Brain pericyte (primary cell): Measurements from ENCODE around the gene DIRAS3.
"Not testable (repeated sequence)": the region's sequence is repeated elsewhere in the genome, so short reads cannot be mapped to it uniquely, and the experiment has no call there.

ENCODE experiments used
- DNase-seq: peaks from one replicate; pipeline ENCODE4 v3.0.0-alpha.2; 2012; ENCODE audit warnings: low read depth, low spot score

DIRAS3 gene, protein sequence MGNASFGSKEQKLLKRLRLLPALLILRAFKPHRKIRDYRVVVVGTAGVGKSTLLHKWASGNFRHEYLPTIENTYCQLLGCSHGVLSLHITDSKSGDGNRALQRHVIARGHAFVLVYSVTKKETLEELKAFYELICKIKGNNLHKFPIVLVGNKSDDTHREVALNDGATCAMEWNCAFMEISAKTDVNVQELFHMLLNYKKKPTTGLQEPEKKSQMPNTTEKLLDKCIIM

DNA sequence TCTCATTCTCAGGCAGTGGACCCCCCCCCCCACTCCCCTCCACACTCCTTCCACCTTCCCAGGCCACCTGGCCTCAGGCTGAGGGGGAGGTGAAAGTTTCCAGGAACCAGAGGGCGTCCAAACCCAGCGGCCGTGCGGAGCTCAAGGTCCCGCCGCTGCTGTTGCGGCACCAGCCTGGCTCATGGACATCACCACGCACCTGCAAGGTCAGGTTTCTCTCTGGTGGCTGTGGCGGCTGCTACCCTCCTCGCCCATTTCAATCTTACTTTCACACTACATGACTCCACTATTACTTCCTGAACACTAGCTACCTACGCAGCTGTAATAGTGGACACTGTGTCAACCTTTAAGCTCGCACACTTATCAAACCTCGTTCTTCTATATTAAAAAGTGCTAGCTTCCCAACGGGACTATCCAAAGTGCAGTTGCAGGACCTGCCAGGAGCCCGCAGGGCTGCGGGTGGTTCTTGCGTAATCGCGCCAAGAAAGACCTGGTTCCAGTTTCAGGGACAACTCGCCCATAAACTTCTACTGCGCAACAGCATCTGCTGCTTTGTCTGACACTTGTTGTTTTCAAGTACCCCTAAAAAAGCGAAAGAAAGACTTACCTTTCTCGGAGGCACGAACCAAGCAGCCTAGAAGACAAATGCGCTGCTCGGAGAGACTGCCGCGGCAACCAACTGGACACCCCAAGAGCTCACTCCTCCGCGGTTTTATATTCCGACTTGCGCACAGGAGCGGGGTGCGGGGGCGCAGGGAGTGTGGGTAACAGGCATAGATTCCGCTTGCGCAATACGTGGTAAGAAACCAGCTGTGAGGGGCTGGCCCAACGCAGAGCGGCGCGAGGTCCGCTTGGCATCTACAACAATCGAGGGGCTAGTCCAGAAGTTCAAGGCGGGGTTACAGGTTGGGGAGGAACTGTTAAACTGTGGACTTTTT, at the start of gene DIRAS3:
TSS of gene DIRAS3 (minus strand) at position 687 of the 938 bp plus-strand sequence. CDS start 3,330 bp downstream, outside the sequence.
- DNase-seq, result no peak

DNA sequence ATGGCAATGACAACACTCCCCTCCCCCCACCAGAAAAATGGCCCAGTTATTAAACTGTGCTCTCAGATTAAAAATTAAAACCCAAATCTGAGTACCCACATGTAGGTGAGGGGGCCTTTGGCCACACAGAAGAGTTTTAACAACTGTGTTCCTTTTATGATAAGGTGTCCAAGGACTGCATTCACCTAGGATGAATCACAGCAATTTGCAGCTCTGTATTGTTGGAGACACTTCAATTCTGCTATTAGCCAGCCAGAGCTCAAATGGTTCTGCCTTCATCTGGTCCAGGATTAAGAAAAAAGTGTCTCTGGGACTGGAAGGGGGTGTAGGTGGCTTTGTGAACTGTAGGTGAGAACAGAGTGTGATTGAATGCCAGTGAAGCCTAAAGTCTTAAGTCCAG, 43.3 kb upstream of the DIRAS3 start:
- no peak for DNase-seq

DNA sequence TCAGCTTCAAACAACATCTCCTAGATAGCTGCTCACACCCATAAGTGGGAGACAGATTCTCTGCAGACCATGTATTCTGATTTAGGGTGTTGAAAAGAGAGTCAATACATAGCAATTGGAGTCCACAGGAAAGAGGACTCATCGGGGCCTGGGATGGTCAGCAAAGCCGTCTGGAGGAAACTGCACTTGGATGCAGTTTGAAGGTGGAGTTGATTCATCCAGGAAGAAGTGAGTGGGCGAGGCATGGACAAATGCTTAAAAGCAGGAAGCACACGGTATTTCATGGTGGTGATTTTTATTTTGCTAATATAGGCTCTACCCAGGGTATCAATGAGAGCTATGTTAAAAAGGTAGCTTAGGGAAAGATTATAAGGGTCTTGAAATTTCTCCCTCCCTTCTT, 36.8 kb upstream of the DIRAS3 start:
- DNase-seq, result no peak

DNA sequence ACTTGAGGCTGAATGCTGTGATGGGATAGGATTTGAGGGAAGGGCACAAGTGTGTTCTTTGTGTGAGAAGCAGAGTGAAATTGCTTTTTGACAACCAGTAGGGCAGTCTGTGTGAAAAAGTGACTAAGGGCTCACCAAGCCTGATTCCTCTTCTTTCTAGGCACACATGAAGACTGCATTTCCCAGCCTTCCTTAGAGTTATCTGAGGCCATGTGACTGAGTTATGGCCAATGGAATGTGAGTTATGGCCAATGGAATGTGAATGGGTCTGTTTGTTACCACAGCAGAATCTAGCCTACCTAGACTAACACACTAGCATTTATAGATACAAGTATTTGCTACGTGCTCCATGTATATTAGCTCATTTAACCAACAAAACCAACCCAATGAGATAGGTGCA, 35.3 kb upstream of the DIRAS3 start:
- no peak for DNase-seq

DNA sequence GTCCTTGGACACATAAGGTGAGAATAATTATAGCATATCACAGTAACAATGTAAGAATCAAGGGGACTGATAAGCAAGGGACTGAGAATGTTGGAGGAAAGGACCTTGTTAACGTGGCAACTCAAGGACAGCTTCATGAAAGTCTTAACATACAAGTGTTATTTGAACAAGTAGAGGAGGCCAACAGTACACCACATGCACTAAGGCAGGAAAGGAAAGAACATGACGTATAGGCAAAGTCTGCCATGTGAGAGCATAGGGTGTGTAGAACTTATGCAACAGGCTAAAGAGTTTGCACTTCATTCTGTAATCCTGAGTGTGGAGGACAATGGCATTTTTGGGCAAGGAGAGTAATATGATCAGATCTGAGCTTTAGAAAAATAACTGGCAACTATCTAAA, 33.3 kb upstream of the DIRAS3 start:
- no peak for DNase-seq

DNA sequence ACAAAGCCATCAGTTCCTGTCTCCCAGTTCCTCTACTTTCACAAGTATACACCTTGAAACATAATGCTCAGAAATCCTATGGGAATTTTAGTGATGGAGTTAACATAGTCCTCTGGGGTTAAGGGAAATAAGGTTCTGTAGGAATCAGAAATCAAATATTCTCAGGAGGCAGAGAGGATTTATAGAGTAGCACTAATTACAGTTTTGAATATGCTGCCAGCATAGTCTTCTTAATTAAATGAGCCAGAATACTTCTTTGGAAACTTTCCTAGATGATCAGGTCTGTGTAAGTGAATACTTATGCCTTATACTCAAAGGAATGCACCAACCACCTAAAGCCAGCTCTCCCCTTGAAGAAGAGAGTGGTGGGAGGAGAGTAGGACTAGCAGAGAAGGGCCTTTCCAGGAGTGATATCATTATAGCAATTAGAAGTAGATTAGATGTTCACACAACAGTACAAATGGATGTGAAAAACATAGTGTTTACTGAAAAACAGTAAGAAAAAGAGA, 31.4 kb upstream of the DIRAS3 start:
- no peak for DNase-seq

DNA sequence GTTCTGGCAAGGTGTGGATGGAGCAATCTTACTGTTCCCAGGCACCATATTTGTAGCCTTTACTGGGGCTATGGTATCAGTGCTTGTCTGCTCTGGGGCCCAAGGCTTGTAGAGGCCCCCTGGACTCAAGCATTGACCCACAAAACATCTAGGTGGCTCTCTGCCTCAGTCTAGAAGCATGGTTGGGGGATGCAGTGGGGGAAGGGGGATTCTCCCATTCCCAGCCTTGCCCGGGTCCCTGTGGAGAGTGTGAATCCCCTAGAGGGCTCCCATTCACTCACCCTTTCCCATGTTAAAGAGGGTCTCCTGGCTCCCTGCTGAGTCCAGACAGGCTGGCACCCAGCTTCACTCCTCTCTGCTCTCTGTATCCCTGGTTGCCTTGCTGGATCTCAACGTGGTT, 28.2 kb upstream of the DIRAS3 start:
- no peak for DNase-seq

DNA sequence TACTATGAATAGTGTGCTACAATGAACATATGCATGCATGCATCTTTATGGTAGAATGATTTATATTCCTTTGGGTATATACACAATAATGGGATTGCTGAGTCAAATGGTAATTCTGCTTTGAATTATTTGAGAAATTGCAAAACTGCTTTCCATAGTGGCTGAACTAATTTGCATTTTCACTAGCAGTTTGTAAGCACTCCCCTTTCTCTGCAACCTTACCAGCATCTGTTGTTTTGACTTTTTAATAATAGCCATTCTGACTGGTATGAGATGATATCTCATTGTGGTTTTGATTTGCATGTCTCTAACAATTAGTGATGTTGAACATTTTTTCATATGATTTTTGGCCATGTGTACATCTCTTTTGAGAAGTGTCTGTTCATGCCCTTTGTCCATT, 24.0 kb upstream of the DIRAS3 start:
- DNase-seq, result no peak

DNA sequence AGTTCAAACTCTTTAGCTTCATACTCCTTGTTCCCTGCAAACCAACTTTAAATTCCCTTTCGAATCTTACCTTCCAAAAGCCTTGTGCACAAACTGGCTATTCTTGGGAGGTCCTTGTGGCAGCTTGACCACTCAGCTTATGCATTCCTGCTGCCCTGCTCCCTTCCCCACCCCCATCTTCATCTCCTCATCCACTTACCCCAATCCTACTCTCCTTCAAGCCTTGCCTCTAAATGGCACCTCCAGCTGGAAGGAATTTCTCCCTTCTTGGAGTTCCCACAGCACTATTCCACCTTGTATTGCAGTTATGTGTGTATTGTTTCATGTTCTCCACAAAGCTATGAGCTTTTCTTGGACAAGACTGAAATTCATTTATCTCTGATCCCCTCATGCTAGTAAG, 15.3 kb upstream of the DIRAS3 start:
- DNase-seq, result no peak

DNA sequence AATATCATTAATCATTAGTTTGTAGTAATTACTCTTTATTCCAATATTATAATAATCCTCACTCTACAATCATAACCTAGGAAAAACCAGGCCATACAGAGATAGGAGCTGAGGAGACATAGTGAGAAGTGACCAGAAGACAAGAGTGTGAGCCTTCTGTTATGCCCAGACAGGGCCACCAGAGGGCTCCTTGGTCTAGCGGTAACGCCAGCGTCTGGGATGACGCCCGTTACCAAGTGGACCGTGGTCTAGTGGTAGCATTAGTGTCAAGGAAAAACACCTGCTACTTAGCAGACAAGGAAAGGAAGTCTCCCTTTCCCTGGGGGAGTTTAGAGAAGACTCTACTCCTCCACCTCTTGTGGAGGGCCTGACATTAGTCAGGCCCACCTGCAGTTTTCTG, 7.6 kb upstream of the DIRAS3 start:
- not testable (repeated sequence) for DNase-seq

DNA sequence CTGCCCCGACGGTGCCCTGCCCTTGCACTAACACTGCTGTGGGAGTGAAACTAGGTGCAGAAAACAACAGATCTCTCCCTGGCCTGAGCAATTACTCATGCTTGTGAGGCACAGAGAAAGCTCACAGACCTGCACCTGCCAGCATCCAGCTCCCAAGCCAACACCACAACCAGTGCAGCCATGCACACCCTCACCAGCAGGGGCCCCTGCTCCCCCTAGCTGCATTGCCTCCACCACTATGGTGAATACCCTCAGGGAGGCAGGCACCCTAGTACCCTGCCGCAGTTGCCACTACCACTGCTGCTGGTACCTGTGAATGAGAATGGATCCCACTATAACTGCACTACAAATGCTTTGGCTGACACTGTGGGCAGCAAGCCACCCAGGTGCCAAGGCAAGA, 7.1 kb upstream of the DIRAS3 start:
- no peak for DNase-seq

DNA sequence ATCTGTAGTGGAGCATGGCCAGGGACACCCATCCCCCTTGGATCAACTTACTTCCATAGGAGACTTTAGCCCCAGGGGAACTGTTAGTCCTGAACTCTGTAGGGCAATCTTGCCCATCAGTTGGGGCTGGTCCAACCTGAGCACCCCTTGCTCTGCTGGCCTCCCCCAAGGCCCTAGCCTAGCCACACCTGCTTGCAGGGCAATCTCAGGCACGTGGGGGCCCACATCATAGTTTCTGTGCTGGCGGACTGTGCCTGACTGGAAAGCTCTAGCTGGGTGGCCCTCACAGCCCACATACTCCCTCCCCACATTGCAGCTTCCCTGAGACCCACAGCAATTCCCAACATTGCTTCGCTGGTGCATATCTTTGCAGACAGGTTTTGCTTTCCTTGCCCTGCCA, 6.6 kb upstream of the DIRAS3 start:
- no peak for DNase-seq

DNA sequence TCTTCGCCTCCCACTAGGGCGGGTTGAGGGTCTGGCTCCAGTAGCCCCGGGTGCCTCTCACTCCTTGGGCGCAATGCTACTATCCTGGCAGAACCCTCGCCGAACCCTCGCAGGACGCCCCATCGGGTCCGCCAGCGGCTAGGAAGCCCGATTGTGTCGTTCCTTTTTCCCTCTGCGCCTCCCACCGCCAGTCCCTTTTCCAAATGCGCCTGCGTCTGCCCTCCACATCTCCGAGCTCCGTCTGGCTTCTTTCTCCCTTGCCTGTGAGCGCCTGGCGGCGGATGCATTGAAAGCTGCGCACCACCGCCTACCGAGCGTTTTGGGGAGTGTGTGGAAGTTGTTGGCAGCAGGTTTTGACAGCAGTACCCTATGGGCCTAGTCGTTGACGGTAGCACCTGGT, 1.0 kb upstream of the DIRAS3 start:
- no peak for DNase-seq

DNA sequence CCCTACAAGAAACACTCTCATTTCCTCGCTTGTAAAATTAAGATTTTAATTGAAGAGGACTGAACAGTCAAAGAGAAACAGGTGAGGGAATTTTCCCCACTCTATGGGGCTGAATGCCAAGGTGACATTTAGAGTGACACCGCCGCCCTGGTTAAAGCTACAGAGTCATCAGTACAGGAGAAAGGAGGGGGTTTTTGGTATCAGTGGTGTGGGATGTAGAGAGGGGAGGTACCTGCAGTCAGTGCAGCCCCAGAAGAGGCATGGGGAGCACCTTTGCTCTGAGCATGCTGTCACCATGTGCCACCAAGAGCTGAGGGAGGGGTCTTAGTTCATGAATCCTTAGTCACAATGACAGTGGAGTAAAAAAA, 2.8 kb downstream of the DIRAS3 start:
- DNase-seq, result no peak

DNA sequence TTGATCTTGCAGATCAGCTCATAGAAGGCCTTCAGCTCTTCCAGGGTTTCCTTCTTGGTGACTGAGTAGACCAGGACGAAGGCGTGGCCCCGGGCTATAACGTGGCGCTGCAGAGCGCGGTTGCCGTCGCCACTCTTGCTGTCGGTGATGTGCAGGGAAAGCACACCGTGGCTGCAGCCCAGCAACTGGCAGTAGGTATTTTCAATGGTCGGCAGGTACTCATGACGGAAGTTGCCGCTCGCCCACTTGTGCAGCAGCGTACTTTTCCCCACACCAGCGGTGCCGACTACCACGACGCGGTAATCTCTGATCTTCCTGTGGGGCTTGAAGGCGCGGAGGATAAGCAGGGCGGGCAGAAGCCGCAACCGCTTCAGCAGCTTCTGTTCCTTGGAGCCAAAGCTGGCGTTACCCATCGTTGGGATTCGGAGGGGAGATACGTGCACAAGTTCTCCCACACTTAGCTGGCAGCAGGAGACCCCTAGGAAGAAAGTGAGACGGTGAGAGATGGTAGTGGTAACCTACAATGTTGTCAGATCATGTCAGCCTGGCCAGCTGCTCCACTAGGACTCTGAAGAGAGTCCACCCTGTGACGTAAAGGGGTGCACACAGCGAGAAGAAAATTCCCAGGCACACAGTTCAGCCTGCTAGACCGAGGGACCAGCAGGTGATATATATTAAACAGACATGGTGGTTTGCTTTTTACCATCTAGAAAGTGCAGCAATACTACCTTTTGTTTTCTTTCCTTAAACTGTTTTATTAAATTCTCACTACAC, 3.4 kb downstream of the DIRAS3 start:
- no peak for DNase-seq

DNA sequence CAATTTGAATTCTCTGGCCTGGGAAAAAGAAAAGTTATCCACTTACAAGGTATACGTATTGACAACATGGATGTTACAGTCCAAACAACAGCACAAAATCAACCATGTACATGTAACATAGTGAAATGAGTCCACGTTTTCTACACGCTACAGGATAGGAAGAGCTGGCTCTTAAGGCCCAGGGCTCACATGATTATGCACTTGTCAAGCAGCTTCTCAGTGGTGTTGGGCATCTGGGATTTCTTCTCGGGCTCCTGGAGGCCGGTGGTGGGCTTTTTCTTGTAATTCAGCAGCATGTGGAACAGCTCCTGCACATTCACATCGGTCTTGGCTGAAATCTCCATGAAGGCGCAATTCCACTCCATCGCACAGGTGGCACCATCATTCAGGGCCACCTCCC, 4.0 kb downstream of the DIRAS3 start:
- no peak for DNase-seq

DNA sequence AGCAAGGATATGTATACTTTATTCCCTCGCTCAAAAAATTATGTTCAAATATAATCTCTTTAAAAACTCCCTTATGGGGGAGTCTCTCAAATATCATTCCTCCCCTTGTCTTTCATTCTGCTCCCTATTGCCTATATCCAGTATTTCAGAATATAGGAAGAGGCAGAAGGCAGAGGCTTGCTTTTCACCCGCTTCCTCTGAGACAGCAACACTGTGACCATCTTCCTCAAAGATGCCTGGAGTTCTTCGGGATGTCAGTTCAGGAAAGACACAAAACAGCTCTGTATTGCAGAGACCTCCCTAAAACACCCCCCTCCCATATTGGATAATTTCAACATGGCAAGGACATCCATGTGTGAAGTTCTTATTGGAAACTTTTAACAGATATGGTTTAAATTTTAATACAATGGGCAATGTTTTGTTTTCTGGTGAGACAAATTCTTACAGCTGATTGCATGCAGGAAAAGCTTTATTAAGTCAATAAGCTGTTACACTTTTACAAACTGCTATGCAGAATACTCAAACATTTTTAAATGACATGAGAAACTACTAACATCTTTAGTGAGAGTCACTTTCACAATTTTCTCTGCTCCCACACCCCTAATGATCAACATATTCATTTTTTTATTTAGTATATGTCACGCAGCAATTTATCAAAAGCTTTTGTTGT, 4.8 kb downstream of the DIRAS3 start:
- DNase-seq, result no peak

DNA sequence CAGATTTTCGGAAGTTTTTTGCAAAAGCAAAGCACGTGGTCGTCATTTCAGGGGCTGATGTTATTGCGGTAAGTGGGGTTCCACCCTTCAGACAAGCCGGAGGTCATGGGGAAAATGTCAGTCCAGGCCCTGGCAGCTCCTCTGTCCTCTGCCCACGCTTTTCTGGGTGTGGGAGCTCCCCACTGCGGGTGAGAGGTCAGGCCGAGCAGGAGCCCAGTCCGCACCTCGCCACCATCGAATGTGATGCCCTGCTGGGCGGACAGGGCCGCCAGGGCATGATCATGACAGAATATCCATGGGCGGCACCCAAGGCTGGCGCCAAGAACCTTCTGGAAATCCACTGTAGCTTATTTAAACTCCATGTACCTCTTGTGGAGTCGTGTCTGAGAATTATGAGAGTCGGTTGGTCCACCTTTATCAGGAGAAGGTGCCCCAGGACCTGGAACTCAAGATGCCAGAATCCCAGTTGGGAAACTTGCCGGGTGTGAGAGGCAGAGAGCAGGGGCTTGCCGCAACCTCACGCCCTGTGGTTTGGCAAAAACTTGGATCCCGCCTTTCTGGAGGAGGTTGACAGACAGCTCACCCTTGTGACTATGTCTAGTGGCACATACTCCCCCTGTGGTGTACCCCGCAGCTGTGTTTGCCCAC, 6.9 kb downstream of the DIRAS3 start:
- no peak for DNase-seq

DNA sequence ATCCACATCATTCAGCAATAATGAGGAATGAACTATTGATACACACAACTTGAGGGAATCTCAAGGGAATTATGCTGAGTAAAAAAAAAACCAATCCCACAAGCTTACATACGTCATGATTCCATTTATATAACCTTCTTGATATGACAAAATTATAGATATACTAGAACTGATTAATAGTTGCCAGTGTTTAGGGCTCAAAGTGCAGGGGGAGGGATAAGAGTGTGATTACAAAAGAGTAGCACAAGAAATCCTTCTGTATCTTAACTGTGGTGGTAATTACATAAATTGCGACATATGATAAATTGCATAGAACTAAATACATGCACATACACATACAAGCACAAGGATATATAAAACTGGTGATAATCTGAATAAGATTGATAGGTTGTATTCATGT, 13.5 kb downstream of the DIRAS3 start:
- DNase-seq, result no peak

DNA sequence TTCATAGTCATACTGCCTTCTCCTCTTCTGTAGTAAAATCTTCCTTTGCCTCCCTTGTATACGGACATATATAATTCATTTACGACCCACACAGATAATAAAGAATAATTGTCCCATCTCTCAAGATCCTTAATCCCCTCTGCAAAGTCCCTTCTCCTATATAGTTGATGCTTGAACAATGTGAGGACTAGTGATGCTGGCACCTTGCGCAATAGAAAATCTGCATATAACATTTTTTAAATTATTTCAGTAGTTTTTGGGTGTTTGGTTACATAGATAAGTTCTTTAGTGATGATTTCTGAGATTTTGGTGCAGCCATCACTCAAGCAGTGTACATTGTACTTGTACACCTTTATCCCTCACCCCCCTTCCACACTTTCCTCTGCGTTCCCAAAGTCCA, 21.0 kb downstream of the DIRAS3 start:
- no peak for DNase-seq

DNA sequence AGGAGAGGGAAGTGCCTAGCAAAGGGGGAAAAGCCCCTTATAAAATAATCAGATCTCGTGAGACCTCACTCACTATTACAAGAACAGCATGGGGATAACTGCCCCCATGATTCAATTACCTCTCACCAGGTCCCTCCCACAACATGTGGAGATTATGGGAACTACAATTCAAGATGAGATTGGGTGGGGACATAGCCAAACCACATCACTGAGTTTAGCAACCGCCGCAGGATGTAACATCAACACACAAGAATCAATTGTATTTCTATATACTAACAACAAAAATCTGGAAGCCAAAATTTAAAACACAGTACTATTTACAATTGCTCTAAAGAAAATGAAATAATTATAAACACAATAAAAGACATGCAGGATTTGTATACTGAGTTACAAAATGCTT, 21.9 kb downstream of the DIRAS3 start:
- DNase-seq, result no peak
